ENCODE results near the gene ATG16L2. TPM values are rescaled to one million over a fixed set of nuclear protein-coding genes. Genes with fewer than 3 reads are reported as not detected.

ATG16L2 gene
- polyA plus RNA-seq, 1 donor from 2014 or later: 9.4 TPM

- Histone ChIP-seq H3K9me2 (ENCODE audit: insufficient read depth, low read length) (no peaks in the 10 kb centered on the region), H3K36me3 (ENCODE audit: insufficient read depth, low read length) (no peaks in the 10 kb centered on the region), H3K27ac (ENCODE audit: low read length) (no peak overlapping the region), H3K9me3 (ENCODE audit: low read length) (no peaks in the 10 kb centered on the region), H3K4me3 (ENCODE audit: low read length) (no peak overlapping the region), H3K9ac (ENCODE audit: low read length) (no peak overlapping the region), H2AFZ (ENCODE audit: low read depth, low read length) (no peak overlapping the region), H3F3A (ENCODE audit: insufficient read depth, low read length, poor library complexity, severe bottlenecking) (no peaks in the 10 kb centered on the region), H3K79me2 (replicated peaks; ENCODE audit: insufficient read depth, low read length) (no peaks in the 10 kb centered on the region), H3K27me3 (ENCODE audit: insufficient read depth, low read depth, low read length) (no peaks in the 10 kb centered on the region), H4K20me1 (ENCODE audit: insufficient read depth) (no peaks in the 10 kb centered on the region), H3K4me2 (ENCODE audit: low read length) (no peak overlapping the region)
- TF ChIP-seq EZH2 (IDR thresholded peaks at IDR 0.05; ENCODE audit: borderline replicate concordance, insufficient read depth, low read length, poor library complexity, severe bottlenecking) (no peak), SMC3 (conservative IDR thresholded peaks at IDR 0.05; ENCODE audit: poor library complexity) (no peak), RAD21 (conservative IDR thresholded peaks at IDR 0.05) (no peak), POLR2AphosphoS5 (IDR thresholded peaks at IDR 0.05) (no peak), TAF1 (IDR thresholded peaks at IDR 0.05; ENCODE audit: low read depth) (no peak), REST (IDR thresholded peaks at IDR 0.05; ENCODE audit: borderline replicate concordance) (no peak), EP300 (conservative IDR thresholded peaks at IDR 0.05; ENCODE audit: poor library complexity, severe bottlenecking) (no peak), MXI1 (conservative IDR thresholded peaks at IDR 0.05; ENCODE audit: poor library complexity, severe bottlenecking) (no peak), CTCF (IDR thresholded peaks at IDR 0.05; ENCODE audit: poor library complexity, severe bottlenecking) (no peak)
Observed at GRCh38 chr11:72871119-72871518, 56.9 kb downstream of the ATG16L2 start.

- Histone ChIP-seq H4K20me1 (ENCODE audit: insufficient read depth) (no peaks in the 10 kb centered on the region), H3F3A (ENCODE audit: insufficient read depth, low read length, poor library complexity, severe bottlenecking) (no peaks in the 10 kb centered on the region), H3K79me2 (replicated peaks; ENCODE audit: insufficient read depth, low read length) (no peaks in the 10 kb centered on the region), H3K4me3 (ENCODE audit: low read length) (no peak overlapping the region), H3K9me2 (ENCODE audit: insufficient read depth, low read length) (no peaks in the 10 kb centered on the region), H3K4me2 (ENCODE audit: low read length) (no peak overlapping the region), H3K9me3 (ENCODE audit: low read length) (no peaks in the 10 kb centered on the region), H3K36me3 (ENCODE audit: insufficient read depth, low read length) (no peaks in the 10 kb centered on the region), H3K27me3 (ENCODE audit: insufficient read depth, low read depth, low read length) (no peaks in the 10 kb centered on the region), H3K9ac (ENCODE audit: low read length) (no peak overlapping the region), H2AFZ (ENCODE audit: low read depth, low read length) (no peak overlapping the region), H3K27ac (ENCODE audit: low read length) (no peak overlapping the region)
- TF ChIP-seq REST (IDR thresholded peaks at IDR 0.05; ENCODE audit: borderline replicate concordance): no peak
- TF ChIP-seq EP300 (conservative IDR thresholded peaks at IDR 0.05; ENCODE audit: poor library complexity, severe bottlenecking): no peak
- no peak for TF ChIP-seq TAF1 (IDR thresholded peaks at IDR 0.05; ENCODE audit: low read depth)
- no peak for TF ChIP-seq EZH2 (IDR thresholded peaks at IDR 0.05; ENCODE audit: borderline replicate concordance, insufficient read depth, low read length, poor library complexity, severe bottlenecking)
- no peak for TF ChIP-seq CTCF (IDR thresholded peaks at IDR 0.05; ENCODE audit: poor library complexity, severe bottlenecking)
- no peak for TF ChIP-seq SMC3 (conservative IDR thresholded peaks at IDR 0.05; ENCODE audit: poor library complexity)
- no peak for TF ChIP-seq MXI1 (conservative IDR thresholded peaks at IDR 0.05; ENCODE audit: poor library complexity, severe bottlenecking)
- no peak for TF ChIP-seq RAD21 (conservative IDR thresholded peaks at IDR 0.05)
- no peak for TF ChIP-seq POLR2AphosphoS5 (IDR thresholded peaks at IDR 0.05)
Observed at GRCh38 chr11:72872012-72872411, 57.8 kb downstream of the ATG16L2 start.
